Measurements from ENCODE around the gene TFCP2.

- TF ChIP-seq, protein P1, sequence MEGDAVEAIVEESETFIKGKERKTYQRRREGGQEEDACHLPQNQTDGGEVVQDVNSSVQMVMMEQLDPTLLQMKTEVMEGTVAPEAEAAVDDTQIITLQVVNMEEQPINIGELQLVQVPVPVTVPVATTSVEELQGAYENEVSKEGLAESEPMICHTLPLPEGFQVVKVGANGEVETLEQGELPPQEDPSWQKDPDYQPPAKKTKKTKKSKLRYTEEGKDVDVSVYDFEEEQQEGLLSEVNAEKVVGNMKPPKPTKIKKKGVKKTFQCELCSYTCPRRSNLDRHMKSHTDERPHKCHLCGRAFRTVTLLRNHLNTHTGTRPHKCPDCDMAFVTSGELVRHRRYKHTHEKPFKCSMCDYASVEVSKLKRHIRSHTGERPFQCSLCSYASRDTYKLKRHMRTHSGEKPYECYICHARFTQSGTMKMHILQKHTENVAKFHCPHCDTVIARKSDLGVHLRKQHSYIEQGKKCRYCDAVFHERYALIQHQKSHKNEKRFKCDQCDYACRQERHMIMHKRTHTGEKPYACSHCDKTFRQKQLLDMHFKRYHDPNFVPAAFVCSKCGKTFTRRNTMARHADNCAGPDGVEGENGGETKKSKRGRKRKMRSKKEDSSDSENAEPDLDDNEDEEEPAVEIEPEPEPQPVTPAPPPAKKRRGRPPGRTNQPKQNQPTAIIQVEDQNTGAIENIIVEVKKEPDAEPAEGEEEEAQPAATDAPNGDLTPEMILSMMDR (conservative IDR thresholded peaks at IDR 0.05) = no peak
- TF ChIP-seq ZFX (IDR thresholded peaks at IDR 0.05) = no peak
Observed at GRCh38 chr12:51048661-51049251, 124.2 kb downstream of the TFCP2 start.

Measured in C4-2B (cell line).